GM23338 (cell line): ENCODE results near the gene FLT1. TPM values are rescaled to one million over a fixed set of nuclear protein-coding genes. Genes with fewer than 3 reads are reported as not detected.

Experiments used
- ATAC-seq: fragments of 200-7000 bp; cut with Tn5 transposase; 3 replicates; pipeline ENCODE4 v1.9.1; 2020
- DNase-seq: peaks from one replicate; pipeline ENCODE4 v3.0.0-alpha.2; 2015; ENCODE audit warnings: low spot score
- H2AFZ ChIP-seq: fragments of 200-600 bp; sonication (generic); 2 replicates; pipeline ENCODE4 v1.8.0; 2016; ENCODE audit warnings: antibody characterized with exemption, mild to moderate bottlenecking, moderate library complexity
- H3F3A ChIP-seq: fragments of 200-600 bp; sonication (generic); replicated peaks from 2 replicates; pipeline ENCODE4 v1.8.0; 2017; ENCODE audit warnings: antibody characterized with exemption, mixed run types, low read depth
- H3K27ac ChIP-seq: fragments of 200-600 bp; sonication (generic); 2 replicates; pipeline ENCODE4 v1.6.1; 2016; ENCODE audit warnings: low read depth
- H3K27me3 ChIP-seq: fragments of 200-600 bp; sonication (generic); 2 replicates; pipeline ENCODE4 v1.8.0; 2016; ENCODE audit warnings: mild to moderate bottlenecking, mixed run types, moderate library complexity; ENCODE audit not compliant: insufficient read depth
- H3K36me3 ChIP-seq: fragments of 200-600 bp; sonication (generic); 2 replicates; pipeline ENCODE4 v1.8.0; 2016; ENCODE audit warnings: mild to moderate bottlenecking; ENCODE audit not compliant: insufficient read depth
- H3K4me1 ChIP-seq: fragments of 200-600 bp; sonication (generic); 2 replicates; pipeline ENCODE4 v1.8.0; 2016; ENCODE audit warnings: mild to moderate bottlenecking, moderate library complexity; ENCODE audit not compliant: insufficient read depth
- H3K4me2 ChIP-seq: fragments of 200-600 bp; sonication (generic); 2 replicates; pipeline ENCODE4 v1.7.1; 2017; ENCODE audit warnings: mixed run types
- H3K4me3 ChIP-seq: fragments of 200-600 bp; sonication (generic); 2 replicates; pipeline ENCODE4 v1.6.1; 2016; ENCODE audit warnings: mixed run types
- H3K79me2 ChIP-seq: fragments of 200-600 bp; sonication (generic); replicated peaks from 2 replicates; pipeline ENCODE4 v1.8.0; 2017; ENCODE audit warnings: mild to moderate bottlenecking; ENCODE audit not compliant: insufficient read depth
- H3K9me2 ChIP-seq: fragments of 200-600 bp; sonication (generic); 2 replicates; pipeline ENCODE4 v1.8.0; 2017; ENCODE audit not compliant: insufficient read depth
- H4K20me1 ChIP-seq: fragments of 200-600 bp; sonication (generic); replicated peaks from 2 replicates; pipeline ENCODE4 v1.8.0; 2017; ENCODE audit warnings: mild to moderate bottlenecking; ENCODE audit not compliant: insufficient read depth
- H3K27ac Mint-ChIP-seq: 2 replicates; pipeline ENCODE4 v1.8.0; 2020; ENCODE audit warnings: inconsistent platforms, mild to moderate bottlenecking, moderate library complexity, mixed read lengths
- H3K27me3 Mint-ChIP-seq: 3 replicates; pipeline ENCODE4 v1.8.0; 2022; ENCODE audit warnings: low read depth, mild to moderate bottlenecking, moderate library complexity, mixed read lengths, inconsistent platforms; ENCODE audit not compliant: insufficient read depth, poor library complexity
- H3K36me3 Mint-ChIP-seq: 3 replicates; pipeline ENCODE4 v1.8.0; 2021; ENCODE audit warnings: low read depth, mild to moderate bottlenecking, inconsistent platforms, moderate library complexity, mixed read lengths
- H3K4me1 Mint-ChIP-seq: 3 replicates; pipeline ENCODE4 v1.8.0; 2020; ENCODE audit warnings: mild to moderate bottlenecking, inconsistent platforms, mixed read lengths
- H3K4me3 Mint-ChIP-seq: 3 replicates; pipeline ENCODE4 v1.8.0; 2021; ENCODE audit warnings: moderate library complexity, mild to moderate bottlenecking, inconsistent platforms, mixed read lengths
- H3K9me3 Mint-ChIP-seq: 3 replicates; pipeline ENCODE4 v1.8.0; 2020; ENCODE audit warnings: moderate library complexity, mild to moderate bottlenecking, inconsistent platforms, mixed read lengths
- CREB1 ChIP-seq: fragments of 250-450 bp; sonication (Bioruptor Pico); IDR thresholded peaks from 2 replicates; pipeline ENCODE4 v1.5.0; 2020; ENCODE audit warnings: low read depth, mild to moderate bottlenecking, moderate library complexity
- CTCF ChIP-seq, 2 experiments: fragments of 200-600 bp in 1 of 2; sonication (generic) in 1 of 2; conservative IDR thresholded peaks; 2 replicates each; pipeline versions ENCODE4 v1.5.1 to v1.6.1; 2016 to 2017; ENCODE audit warnings: antibody characterized with exemption in 2 of 2, low read depth in 2 of 2, mild to moderate bottlenecking in 2 of 2, moderate library complexity in 1 of 2
- EZH2 ChIP-seq: fragments of 200-600 bp; sonication (generic); IDR thresholded peaks from one replicate; pipeline ENCODE4 v1.8.0; 2017; ENCODE audit warnings: antibody characterized with exemption, mild to moderate bottlenecking, low read depth; ENCODE audit not compliant: unreplicated experiment
- EZH2phosphoT487 ChIP-seq: fragments of 200-600 bp; sonication (generic); IDR thresholded peaks from one replicate; pipeline ENCODE4 v1.8.1; 2018; ENCODE audit warnings: antibody characterized with exemption; ENCODE audit not compliant: unreplicated experiment
- JUNB ChIP-seq: IDR thresholded peaks from one replicate; pipeline ENCODE4 v1.6.1; 2016; ENCODE audit warnings: antibody characterized with exemption; ENCODE audit not compliant: unreplicated experiment
- NANOG ChIP-seq: IDR thresholded peaks from 2 replicates; pipeline ENCODE4 v1.6.1; 2016; ENCODE audit warnings: antibody characterized with exemption, borderline replicate concordance
- POLR2AphosphoS5 ChIP-seq: IDR thresholded peaks from 2 replicates; pipeline ENCODE4 v1.6.1; 2016; ENCODE audit warnings: antibody characterized with exemption, low read depth
- REST ChIP-seq: IDR thresholded peaks from one replicate; pipeline ENCODE4 v1.6.1; 2018; ENCODE audit warnings: antibody characterized with exemption; ENCODE audit not compliant: unreplicated experiment
- STAT1 ChIP-seq: IDR thresholded peaks from one replicate; pipeline ENCODE4 v1.6.1; 2016; ENCODE audit warnings: antibody characterized with exemption; ENCODE audit not compliant: unreplicated experiment
- ZNF114 ChIP-seq: fragments of 250-450 bp; sonication (Bioruptor Pico); IDR thresholded peaks from 2 replicates; pipeline ENCODE4 v1.5.0; 2020; ENCODE audit warnings: mild to moderate bottlenecking, moderate library complexity
- ZNF331 ChIP-seq: fragments of 250-450 bp; sonication (Bioruptor Pico); IDR thresholded peaks from 2 replicates; pipeline ENCODE4 v1.5.0; 2020; ENCODE audit warnings: low read depth, mild to moderate bottlenecking, moderate library complexity
- ZNF462 ChIP-seq: fragments of 250-450 bp; sonication (Bioruptor Pico); IDR thresholded peaks from 2 replicates; pipeline ENCODE4 v1.5.0; 2020; ENCODE audit warnings: mild to moderate bottlenecking, moderate library complexity
- polyA plus RNA-seq: library from polyadenylated mRNA; unstranded; fragments of >200 nt; fragmentation: Nextera tagmentation; extraction: Ambion mirVana; gene quantifications from 2 replicates; pipeline ENCODE4 v1.2.1, GENCODE V29; 2016
- total RNA-seq: library from RNA; depleted of rRNA; stranded (reverse); fragments of >200 nt; shearing (Covaris generic); gene quantifications from 2 replicates; pipeline ENCODE4 v1.2.3, GENCODE V29; 2014
- TF ChIP-seq, protein P1 (sequence below): IDR thresholded peaks from 2 replicates; pipeline ENCODE4 v1.6.1; 2016; ENCODE audit warnings: antibody characterized with exemption

Gene FLT1
- total and polyA plus RNA-seq, 2 experiments from 2014 or later, result 26.8 to 116 TPM

GRCh38 chr13:28452755-28453154 lies 42.2 kb downstream of the FLT1 start:
- Mint-ChIP-seq H3K27ac (0 out of 2 replicates have a peak overlapping the region, but pooled peaks have one; percentile 74), H3K27me3 (peaks cover 6% of the 10 kb centered on the region), H3K36me3 (peaks cover 81% of the 10 kb centered on the region), H3K9me3 (peaks cover 22% of the 10 kb centered on the region), H3K4me1 (peaks cover 55% of the 10 kb centered on the region), H3K4me3 (no peak overlapping the region)
- Histone ChIP-seq H3K4me3 (no peak overlapping the region), H3K27me3 (no peaks in the 10 kb centered on the region), H3K36me3 (peaks cover 27% of the 10 kb centered on the region), H4K20me1 (no peaks in the 10 kb centered on the region), H3K4me2 (peak overlapping the region; percentile 62; the same call in 1 of the 2 replicates), H2AFZ (no peak overlapping the region), H3K79me2 (peaks cover 58% of the 10 kb centered on the region), H3K27ac (peak overlapping the region; percentile 86), H3K4me1 (peaks cover 52% of the 10 kb centered on the region), H3F3A (peaks cover 3% of the 10 kb centered on the region; the same call in 1 of the 2 replicates), H3K9me2 (no peaks in the 10 kb centered on the region)
- no peak for ATAC-seq
- DNase-seq, result no peak
- TF ChIP-seq EZH2 (no peak), STAT1 (no peak), POLR2AphosphoS5 (no peak), ZNF331 (CRISPR knock-in tag) (no peak), CTCF (conservative IDR thresholded peaks at IDR 0.05; ENCODE audit: low read depth in 2 of 2) (no peak), EZH2phosphoT487 (no peak), JUNB (no peak), ZNF114 (CRISPR knock-in tag) (no peak), CREB1 (CRISPR knock-in tag) (no peak), NANOG (no peak), REST (no peak), ZNF462 (no peak)
- TF ChIP-seq, protein P1, sequence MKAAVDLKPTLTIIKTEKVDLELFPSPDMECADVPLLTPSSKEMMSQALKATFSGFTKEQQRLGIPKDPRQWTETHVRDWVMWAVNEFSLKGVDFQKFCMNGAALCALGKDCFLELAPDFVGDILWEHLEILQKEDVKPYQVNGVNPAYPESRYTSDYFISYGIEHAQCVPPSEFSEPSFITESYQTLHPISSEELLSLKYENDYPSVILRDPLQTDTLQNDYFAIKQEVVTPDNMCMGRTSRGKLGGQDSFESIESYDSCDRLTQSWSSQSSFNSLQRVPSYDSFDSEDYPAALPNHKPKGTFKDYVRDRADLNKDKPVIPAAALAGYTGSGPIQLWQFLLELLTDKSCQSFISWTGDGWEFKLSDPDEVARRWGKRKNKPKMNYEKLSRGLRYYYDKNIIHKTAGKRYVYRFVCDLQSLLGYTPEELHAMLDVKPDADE, result no peak
